ENCODE results near the gene GNG7. TPM values are rescaled to one million over a fixed set of nuclear protein-coding genes. Genes with fewer than 3 reads are reported as not detected.
A peak's percentile ranks its signal among the peaks of the same experiment; 100 is the strongest.

The GNG7 gene
- total and polyA plus RNA-seq, 10 of the 15 experiments (the other 5 are each of a cell fraction or from before 2014, with no cell fraction given): 1.9 to 13.6 (median 6.5) TPM

DNA sequence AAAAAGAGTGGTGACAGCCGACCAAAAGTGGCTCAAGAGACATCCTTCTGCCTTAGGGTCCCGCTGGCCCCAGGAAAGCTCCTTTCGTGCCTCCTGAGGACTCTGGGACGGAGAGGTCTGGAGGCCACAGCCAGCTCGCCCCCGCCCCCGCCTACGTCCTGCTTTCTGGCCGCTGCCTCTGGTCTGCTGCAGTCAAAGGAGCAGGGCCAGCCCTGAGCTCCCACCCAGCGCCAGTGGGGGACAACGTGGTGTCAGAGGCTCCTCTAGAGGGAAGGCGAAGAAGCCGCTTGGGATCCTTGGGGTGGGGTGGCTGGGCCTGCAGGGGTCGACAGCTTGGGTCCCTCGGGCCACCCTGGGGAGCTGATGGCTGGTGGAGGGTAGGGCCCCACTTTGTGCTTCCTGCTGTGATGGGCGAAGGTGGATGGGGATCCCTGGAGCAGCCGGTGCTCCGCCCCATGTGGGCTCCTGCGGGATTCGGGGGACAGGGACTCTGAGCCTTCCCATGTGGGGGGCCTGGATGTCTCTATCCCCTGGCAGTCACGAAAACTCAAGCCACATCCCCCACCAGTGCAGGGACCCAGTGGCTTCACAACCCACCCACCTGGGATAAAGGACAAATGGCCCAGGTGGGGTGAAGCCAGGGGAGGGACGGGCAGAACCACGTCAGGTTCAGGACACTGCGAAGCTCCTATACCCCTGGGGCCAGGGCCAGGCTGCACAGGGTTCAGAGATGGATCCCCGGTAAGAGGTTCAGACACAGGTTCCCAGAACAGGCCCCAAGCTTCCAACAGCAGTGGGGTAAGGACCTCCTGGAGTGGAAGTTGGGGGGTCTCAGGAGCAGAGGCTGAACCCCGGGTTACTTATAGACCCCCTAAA lies 27.7 kb upstream of the GNG7 start:
- no TSS peak for BruUV-seq (replicated peaks)
- intact Hi-C loops (cut with micrococcal nuclease; ENCODE audit: unreplicated experiment): no loop called here
- ATAC-seq: no peak
- Histone ChIP-seq H2AFZ (ENCODE audit: control insufficient read depth, low read depth, low read length) (no peak overlapping the region), H3K36me3 (ENCODE audit: control insufficient read depth in 2 of 2, insufficient read depth in 2 of 2, low read length in 1 of 2) (peaks cover 3% of the 10 kb centered on the region in 2 experiments; a peak in 3 of 4 replicates), H3K27ac (ENCODE audit: control insufficient read depth, insufficient read depth) (no peak overlapping the region), H3K4me2 (ENCODE audit: control insufficient read depth, insufficient read depth) (no peak overlapping the region), H4K20me1 (ENCODE audit: control insufficient read depth, insufficient read depth) (no peaks in the 10 kb centered on the region), H3K4me3 (no peak overlapping the region), H3K27me3 (replicated peaks in 1 of 2; ENCODE audit: control insufficient read depth in 2 of 2, insufficient read depth in 2 of 2, low read length in 1 of 2) (no peaks in the 10 kb centered on the region), H3K4me1 (ENCODE audit: control insufficient read depth, insufficient read depth, low read length) (no peaks in the 10 kb centered on the region), H3K79me2 (ENCODE audit: control insufficient read depth, insufficient read depth, low read length) (no peaks in the 10 kb centered on the region), H3K9me3 (replicated peaks; ENCODE audit: control insufficient read depth, insufficient read depth, low read length) (no peaks in the 10 kb centered on the region), H3K9ac (ENCODE audit: control insufficient read depth, insufficient read depth, low read length) (no peak overlapping the region)
- in situ Hi-C loops (cut with MboI): no loop called here
- no peak for TF ChIP-seq ZNF24 (IDR thresholded peaks at IDR 0.05)
- no peak; the same call in 1 of the 2 replicates for TF ChIP-seq POLR2A (IDR thresholded peaks at IDR 0.05; ENCODE audit: low read depth, low read length)
- TF ChIP-seq POLR2AphosphoS2 (IDR thresholded peaks at IDR 0.05; ENCODE audit: low read depth, low read length): no peak
- ChIA-PET RAD21 (ENCODE audit: unreplicated experiment) (no interaction called here), POLR2A (no interaction called here), SMC1A (ENCODE audit: uncharacterized antibody, unreplicated experiment) (no interaction called here), CTCF (interaction anchor here (0.6 kb wide), 2 partner anchors 9 to 756 kb away, joined by 3 read pairs; no protein-coding TSS in a partner anchor)
- FAIRE-seq: no peak
- DNase-seq (ENCODE audit: low read depth, low spot score): no peak
- 90% methylated on average over 26 of the region's 26 CpGs for WGBS (ENCODE audit: insufficient coverage, insufficient replicate concordance, low lambda C conversion rate, missing lambda C conversion rate)

DNA sequence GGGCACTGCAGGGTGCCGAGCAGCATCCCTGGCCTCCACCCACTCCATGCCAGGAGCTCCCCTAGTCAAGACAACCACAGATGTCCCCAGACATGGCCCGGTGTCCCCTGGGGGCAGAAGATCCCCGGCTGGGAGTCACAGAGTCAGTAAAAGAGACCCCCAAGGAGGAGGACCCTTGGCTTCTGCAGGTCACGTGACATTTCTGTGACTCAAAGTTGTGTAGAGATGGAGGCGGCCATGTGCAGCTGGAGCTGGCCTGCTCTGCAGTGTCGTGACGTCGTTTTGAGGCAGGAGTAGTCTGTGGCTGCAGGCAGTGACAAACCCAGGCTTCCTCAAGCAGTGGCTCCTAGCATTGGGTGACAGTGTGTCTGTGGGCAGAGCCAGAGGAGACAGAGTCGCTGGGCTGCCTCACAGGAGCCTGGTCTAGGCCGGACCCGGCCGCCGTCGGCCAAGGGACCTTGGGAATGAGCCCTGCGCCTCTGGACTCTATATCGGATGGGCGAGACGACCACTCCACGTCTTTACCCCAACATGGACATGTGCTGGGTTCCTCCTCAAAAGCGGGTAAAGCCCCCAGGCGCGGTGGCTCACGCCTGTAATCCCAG lies 26.4 kb upstream of the GNG7 start:
- FAIRE-seq (no peak), DNase-seq (ENCODE audit: low read depth, low spot score) (no peak), ATAC-seq (no peak)
- Histone ChIP-seq H3K9me3 (replicated peaks; ENCODE audit: control insufficient read depth, insufficient read depth, low read length) (no peaks in the 10 kb centered on the region), H3K36me3 (ENCODE audit: control insufficient read depth in 2 of 2, insufficient read depth in 2 of 2, low read length in 1 of 2) (no peaks in the 10 kb centered on the region; a peak in 2 of 4 replicates), H3K9ac (ENCODE audit: control insufficient read depth, insufficient read depth, low read length) (no peak overlapping the region), H3K4me2 (ENCODE audit: control insufficient read depth, insufficient read depth) (no peak overlapping the region), H3K4me1 (ENCODE audit: control insufficient read depth, insufficient read depth, low read length) (no peaks in the 10 kb centered on the region), H2AFZ (ENCODE audit: control insufficient read depth, low read depth, low read length) (no peak overlapping the region), H3K79me2 (ENCODE audit: control insufficient read depth, insufficient read depth, low read length) (no peaks in the 10 kb centered on the region), H3K27me3 (replicated peaks in 1 of 2; ENCODE audit: control insufficient read depth in 2 of 2, insufficient read depth in 2 of 2, low read length in 1 of 2) (no peaks in the 10 kb centered on the region), H3K4me3 (no peak overlapping the region), H3K27ac (ENCODE audit: control insufficient read depth, insufficient read depth) (no peak overlapping the region), H4K20me1 (ENCODE audit: control insufficient read depth, insufficient read depth) (no peaks in the 10 kb centered on the region)
- intact Hi-C loops (cut with micrococcal nuclease; ENCODE audit: unreplicated experiment): no loop called here
- WGBS (ENCODE audit: insufficient coverage, insufficient replicate concordance, low lambda C conversion rate, missing lambda C conversion rate): 57% methylated on average over 23 of the region's 23 CpGs
- SMC1A ChIA-PET (ENCODE audit: uncharacterized antibody, unreplicated experiment): no interaction called here
- CTCF ChIA-PET: no interaction called here
- POLR2A ChIA-PET: no interaction called here
- no TSS peak for BruUV-seq (replicated peaks)
- TF ChIP-seq POU2F2 (IDR thresholded peaks at IDR 0.05; ENCODE audit: borderline replicate concordance, low read depth, low read length) (no peak), NR2C1 (IDR thresholded peaks at IDR 0.05) (no peak), USF1 (IDR thresholded peaks at IDR 0.05; ENCODE audit: borderline replicate concordance, extremely low read length, insufficient read depth, low read depth, low read length) (peak; percentile 23), RAD21 (IDR thresholded peaks at IDR 0.05; ENCODE audit: insufficient read depth, low read depth, low read length) (no peak)
- RAD21 ChIA-PET (ENCODE audit: unreplicated experiment): no interaction called here
- in situ Hi-C loops (cut with MboI): no loop called here

Data from GM12878 (cell line).